Sigmoid colon (tissue), 4 donors: ENCODE results near the gene ERBB2.

Source experiments
- EP300 ChIP-seq, 4 donors: sonication (generic); formaldehyde crosslinking; IDR thresholded peaks; one replicate each; pipeline ENCODE4 v1.6.1; 2017; ENCODE audit warnings: antibody characterized with exemption in 4 of 4
- POLR2A ChIP-seq, 2 donors: fragments of 450-650 bp; IDR thresholded peaks; one replicate each; pipeline ENCODE4 v1.6.1; 2016; ENCODE audit warnings: antibody characterized with exemption in 2 of 2, mild to moderate bottlenecking in 2 of 2, moderate library complexity in 2 of 2
- POLR2AphosphoS5 ChIP-seq, 4 donors: sonication (generic); formaldehyde crosslinking; IDR thresholded peaks; one replicate each; pipeline ENCODE4 v1.6.1; 2017; ENCODE audit warnings: antibody characterized with exemption in 4 of 4
- TF ChIP-seq, protein P1 (sequence below), 4 experiments: fragments of 450-650 bp in 3 of 4; fragments of 200-600 bp in 1 of 4; IDR thresholded peaks; one replicate each; pipeline ENCODE4 v1.5.1; 2016 to 2019; ENCODE audit warnings: antibody characterized with exemption in 4 of 4, mild to moderate bottlenecking in 3 of 4, moderate library complexity in 2 of 4

GRCh38 chr17:39744836-39745215, 45.0 kb downstream of the ERBB2 start:
- TF ChIP-seq, protein P1, sequence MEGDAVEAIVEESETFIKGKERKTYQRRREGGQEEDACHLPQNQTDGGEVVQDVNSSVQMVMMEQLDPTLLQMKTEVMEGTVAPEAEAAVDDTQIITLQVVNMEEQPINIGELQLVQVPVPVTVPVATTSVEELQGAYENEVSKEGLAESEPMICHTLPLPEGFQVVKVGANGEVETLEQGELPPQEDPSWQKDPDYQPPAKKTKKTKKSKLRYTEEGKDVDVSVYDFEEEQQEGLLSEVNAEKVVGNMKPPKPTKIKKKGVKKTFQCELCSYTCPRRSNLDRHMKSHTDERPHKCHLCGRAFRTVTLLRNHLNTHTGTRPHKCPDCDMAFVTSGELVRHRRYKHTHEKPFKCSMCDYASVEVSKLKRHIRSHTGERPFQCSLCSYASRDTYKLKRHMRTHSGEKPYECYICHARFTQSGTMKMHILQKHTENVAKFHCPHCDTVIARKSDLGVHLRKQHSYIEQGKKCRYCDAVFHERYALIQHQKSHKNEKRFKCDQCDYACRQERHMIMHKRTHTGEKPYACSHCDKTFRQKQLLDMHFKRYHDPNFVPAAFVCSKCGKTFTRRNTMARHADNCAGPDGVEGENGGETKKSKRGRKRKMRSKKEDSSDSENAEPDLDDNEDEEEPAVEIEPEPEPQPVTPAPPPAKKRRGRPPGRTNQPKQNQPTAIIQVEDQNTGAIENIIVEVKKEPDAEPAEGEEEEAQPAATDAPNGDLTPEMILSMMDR (IDR thresholded peaks at IDR 0.05), result no peak
- no peak for TF ChIP-seq POLR2A (IDR thresholded peaks at IDR 0.05)
- TF ChIP-seq POLR2AphosphoS5 (IDR thresholded peaks at IDR 0.05), result no peak
- TF ChIP-seq EP300 (IDR thresholded peaks at IDR 0.05), result no peak
